PC-9 (cell line): ENCODE data around the gene TOX3. TPM values are rescaled to one million over a fixed set of nuclear protein-coding genes. Genes with fewer than 3 reads are reported as not detected.

ENCODE experiments used
- BruUV-seq: library from RNA; stranded (reverse); fragments of 400-500 nt; replicated peaks from 2 replicates; lab custom pipeline; 2021; lab: Mats Ljungman, UMichigan
- CTCF ChIA-PET: fragments of 300-600 bp; sonication (Branson Sonifier 250); formaldehyde crosslinking; loops from one replicate; lab custom pipeline; 2022; ENCODE audit warnings: antibody characterized with exemption; lab: Charles Lee
- POLR2A ChIA-PET: fragments of 300-600 bp; sonication (Branson Sonifier 250); formaldehyde crosslinking; loops from one replicate; lab custom pipeline; 2022; ENCODE audit warnings: antibody characterized with exemption; ENCODE audit not compliant: unreplicated experiment; lab: Charles Lee
- DNase-seq, 2 experiments: peaks; one replicate each; pipeline versions ENCODE4 v3.0.0 to v3.0.0-alpha.2; 2015 to 2022; ENCODE audit warnings: mixed read lengths in 1 of 2
- H2AFZ ChIP-seq: fragments of 200-600 bp; sonication (generic); 2 replicates; pipeline ENCODE4 v1.8.1; 2017; ENCODE audit warnings: antibody characterized with exemption
- H3F3A ChIP-seq: fragments of 200-600 bp; sonication (generic); 2 replicates; pipeline ENCODE4 v1.8.1; 2017; ENCODE audit warnings: antibody characterized with exemption, mild to moderate bottlenecking, low read depth; ENCODE audit not compliant: insufficient read depth
- H3K27ac ChIP-seq: fragments of 200-600 bp; sonication (generic); 2 replicates; pipeline ENCODE4 v1.6.1; 2016; ENCODE audit warnings: mixed run types
- H3K27me3 ChIP-seq: fragments of 200-600 bp; sonication (generic); 2 replicates; pipeline ENCODE4 v1.6.1; 2016; ENCODE audit warnings: low read depth, mixed run types; ENCODE audit not compliant: insufficient read depth
- H3K36me3 ChIP-seq: fragments of 200-600 bp; sonication (generic); 2 replicates; pipeline ENCODE4 v1.6.1; 2016; ENCODE audit warnings: low read depth, mixed run types
- H3K4me1 ChIP-seq: fragments of 200-600 bp; sonication (generic); replicated peaks from 2 replicates; pipeline ENCODE4 v1.6.1; 2016; ENCODE audit warnings: mixed run types; ENCODE audit not compliant: insufficient read depth
- H3K4me2 ChIP-seq: fragments of 200-600 bp; sonication (generic); 2 replicates; pipeline ENCODE4 v1.6.1; 2017; ENCODE audit warnings: mixed run types
- H3K4me3 ChIP-seq: fragments of 200-600 bp; sonication (generic); 2 replicates; pipeline ENCODE4 v1.6.1; 2016; ENCODE audit warnings: mixed run types
- H3K79me2 ChIP-seq: fragments of 200-600 bp; sonication (generic); 2 replicates; pipeline ENCODE4 v1.6.1; 2017; ENCODE audit warnings: low read depth, mixed run types
- H3K9me2 ChIP-seq: fragments of 200-600 bp; sonication (generic); 2 replicates; pipeline ENCODE4 v1.8.1; 2017; ENCODE audit warnings: mild to moderate bottlenecking; ENCODE audit not compliant: insufficient read depth
- H3K9me3 ChIP-seq: fragments of 200-600 bp; sonication (generic); 2 replicates; pipeline ENCODE4 v1.8.1; 2016; ENCODE audit warnings: low read depth; ENCODE audit not compliant: insufficient read depth
- H4K20me1 ChIP-seq: fragments of 200-600 bp; sonication (generic); 2 replicates; pipeline ENCODE4 v1.8.1; 2017; ENCODE audit not compliant: insufficient read depth
- EZH2 ChIP-seq: fragments of 200-600 bp; sonication (generic); IDR thresholded peaks from 2 replicates; pipeline ENCODE4 v1.8.0; 2017; ENCODE audit warnings: antibody characterized with exemption, low read depth
- intact Hi-C: fragments of 100-400 bp; cut with micrococcal nuclease; formaldehyde crosslinking; loops from one replicate; pipeline ENCODE4 v1.10.0; 2022; ENCODE audit not compliant: unreplicated experiment
- total RNA-seq: library from RNA; stranded (reverse); gene quantifications from 2 replicates; pipeline ENCODE4 v1.2.3, GENCODE V29; 2021
- TF ChIP-seq, protein P1 (sequence below): fragments of 200-600 bp; sonication (generic); conservative IDR thresholded peaks from 2 replicates; pipeline ENCODE4 v1.6.1; 2017; ENCODE audit warnings: mixed run types, antibody characterized with exemption, mild to moderate bottlenecking, moderate library complexity

TOX3 gene
- total RNA-seq, 1 experiment from 2014 or later, result not detected

DNA sequence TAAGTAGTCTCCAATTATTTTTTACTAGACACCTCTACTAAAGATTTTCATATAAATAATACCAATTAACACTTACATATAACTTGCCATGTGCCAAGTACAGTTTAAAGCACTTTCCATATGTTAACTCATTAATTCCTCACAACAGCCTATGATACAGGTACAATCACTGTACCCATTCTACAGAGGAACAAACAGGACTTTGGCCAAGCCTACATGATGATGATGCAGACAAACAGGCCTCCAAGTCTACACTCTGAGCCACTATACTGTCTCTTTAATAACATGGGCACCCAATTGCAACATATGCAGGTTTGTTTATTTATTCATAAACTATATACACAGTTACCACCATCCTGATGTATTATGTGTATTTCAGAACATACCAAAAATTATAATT lies 46.0 kb downstream of the TOX3 start:
- no peak overlapping the region for H3K4me3 ChIP-seq
- BruUV-seq, result no TSS peak
- H3K9me2 ChIP-seq, result no peaks in the 10 kb centered on the region
- H3K9me3 ChIP-seq, result no peaks in the 10 kb centered on the region
- CTCF ChIA-PET, result no interaction called here
- POLR2A ChIA-PET, result no interaction called here
- H3F3A ChIP-seq, result no peaks in the 10 kb centered on the region
- peaks cover 7% of the 10 kb centered on the region; the same call in 1 of the 2 replicates for H3K27me3 ChIP-seq
- no peaks in the 10 kb centered on the region for H3K79me2 ChIP-seq
- no peak overlapping the region for H2AFZ ChIP-seq
- H3K4me1 ChIP-seq, result no peaks in the 10 kb centered on the region
- TF ChIP-seq EZH2, result no peak
- TF ChIP-seq, protein P1, sequence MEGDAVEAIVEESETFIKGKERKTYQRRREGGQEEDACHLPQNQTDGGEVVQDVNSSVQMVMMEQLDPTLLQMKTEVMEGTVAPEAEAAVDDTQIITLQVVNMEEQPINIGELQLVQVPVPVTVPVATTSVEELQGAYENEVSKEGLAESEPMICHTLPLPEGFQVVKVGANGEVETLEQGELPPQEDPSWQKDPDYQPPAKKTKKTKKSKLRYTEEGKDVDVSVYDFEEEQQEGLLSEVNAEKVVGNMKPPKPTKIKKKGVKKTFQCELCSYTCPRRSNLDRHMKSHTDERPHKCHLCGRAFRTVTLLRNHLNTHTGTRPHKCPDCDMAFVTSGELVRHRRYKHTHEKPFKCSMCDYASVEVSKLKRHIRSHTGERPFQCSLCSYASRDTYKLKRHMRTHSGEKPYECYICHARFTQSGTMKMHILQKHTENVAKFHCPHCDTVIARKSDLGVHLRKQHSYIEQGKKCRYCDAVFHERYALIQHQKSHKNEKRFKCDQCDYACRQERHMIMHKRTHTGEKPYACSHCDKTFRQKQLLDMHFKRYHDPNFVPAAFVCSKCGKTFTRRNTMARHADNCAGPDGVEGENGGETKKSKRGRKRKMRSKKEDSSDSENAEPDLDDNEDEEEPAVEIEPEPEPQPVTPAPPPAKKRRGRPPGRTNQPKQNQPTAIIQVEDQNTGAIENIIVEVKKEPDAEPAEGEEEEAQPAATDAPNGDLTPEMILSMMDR, result no peak
- no peak for DNase-seq
- H3K36me3 ChIP-seq, result no peaks in the 10 kb centered on the region
- H3K4me2 ChIP-seq, result no peak overlapping the region
- intact Hi-C loops, result no loop called here
- H3K27ac ChIP-seq, result no peak overlapping the region
- H4K20me1 ChIP-seq, result no peaks in the 10 kb centered on the region

- intact Hi-C loops, result no loop called here
Measured at GRCh38 chr16:52499060-52499440, 47.9 kb downstream of the TOX3 start.

DNA sequence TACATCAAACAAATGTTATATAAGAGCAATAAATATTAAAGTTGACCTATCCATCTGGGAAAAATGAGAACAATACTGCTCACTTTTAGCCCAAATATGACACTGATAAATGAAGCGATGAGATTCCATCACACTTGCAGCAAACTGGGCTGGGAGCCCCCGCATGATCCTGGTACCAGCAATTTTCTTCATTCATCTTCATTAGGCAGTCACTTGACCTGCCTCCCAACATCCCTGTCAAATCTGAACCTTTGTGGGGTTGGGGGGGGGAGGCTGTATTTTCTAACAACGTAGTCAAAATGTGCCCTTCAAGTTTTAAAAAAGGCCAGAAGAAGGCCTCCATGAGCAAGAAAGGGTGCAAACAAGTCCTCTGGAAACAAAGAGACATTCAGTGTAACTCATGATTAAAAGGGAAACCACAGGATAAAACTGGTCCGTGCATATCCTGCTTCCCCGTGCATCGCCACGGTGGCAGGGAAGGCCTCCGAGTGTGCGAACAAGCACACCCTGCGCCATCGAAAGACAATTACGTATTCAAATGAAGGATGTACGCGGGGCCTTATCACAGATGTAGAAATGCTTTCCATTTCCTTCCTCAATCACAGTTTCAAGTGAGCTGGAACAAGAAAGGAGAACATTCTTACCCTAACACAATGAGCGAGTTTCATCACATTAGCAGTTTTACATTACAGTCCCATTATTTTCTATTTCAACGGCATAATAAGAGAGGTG lies 48.4 kb downstream of the TOX3 start:
- CTCF ChIA-PET, result no interaction called here
- no TSS peak for BruUV-seq
- H3K27ac ChIP-seq, result no peak overlapping the region

More at GRCh38 chr16:52499060-52499440, 47.9 kb downstream of the TOX3 start:
- H3K36me3 ChIP-seq, result no peaks in the 10 kb centered on the region
- DNase-seq, result no peak
- peaks cover 7% of the 10 kb centered on the region; the same call in 1 of the 2 replicates for H3K27me3 ChIP-seq
- no peak overlapping the region for H2AFZ ChIP-seq
- H3K4me2 ChIP-seq, result no peak overlapping the region
- POLR2A ChIA-PET, result no interaction called here
- CTCF ChIA-PET, result no interaction called here
- no peaks in the 10 kb centered on the region for H3F3A ChIP-seq
- no peak overlapping the region for H3K4me3 ChIP-seq
- H4K20me1 ChIP-seq, result no peaks in the 10 kb centered on the region
- H3K4me1 ChIP-seq, result no peaks in the 10 kb centered on the region
- no peaks in the 10 kb centered on the region for H3K9me3 ChIP-seq
- no TSS peak for BruUV-seq
- TF ChIP-seq, protein P1, result no peak
- TF ChIP-seq EZH2, result no peak
- no peaks in the 10 kb centered on the region for H3K9me2 ChIP-seq
- H3K27ac ChIP-seq, result no peak overlapping the region
- no peaks in the 10 kb centered on the region for H3K79me2 ChIP-seq

More for the DNA sequence above, 48.4 kb downstream of the TOX3 start:
- no peaks in the 10 kb centered on the region for H3K9me3 ChIP-seq
- POLR2A ChIA-PET, result no interaction called here
- no peak overlapping the region for H3K4me2 ChIP-seq
- DNase-seq, result no peak
- H3K4me1 ChIP-seq, result no peaks in the 10 kb centered on the region
- TF ChIP-seq, protein P1, result no peak
- TF ChIP-seq EZH2, result no peak
- H2AFZ ChIP-seq, result no peak overlapping the region
- intact Hi-C loops, result no loop called here
- peaks cover 7% of the 10 kb centered on the region; the same call in 1 of the 2 replicates for H3K27me3 ChIP-seq
- no peaks in the 10 kb centered on the region for H4K20me1 ChIP-seq
- no peaks in the 10 kb centered on the region for H3K9me2 ChIP-seq
- no peak overlapping the region for H3K4me3 ChIP-seq
- no peaks in the 10 kb centered on the region for H3F3A ChIP-seq
- H3K79me2 ChIP-seq, result no peaks in the 10 kb centered on the region
- H3K36me3 ChIP-seq, result no peaks in the 10 kb centered on the region
